LNCaP clone FGC (cell line): ENCODE measurements around the gene WDR46.

Experiments used
- DNase-seq: peaks from one replicate; pipeline ENCODE4 v3.0.0-alpha.2; 2011; ENCODE audit warnings: low read depth
- H3K4me3 ChIP-seq: 2 replicates; pipeline ENCODE4 v1.5.1; 2011; ENCODE audit warnings: mild to moderate bottlenecking, low read depth, low read length, control low read depth
- TF ChIP-seq, protein P1 (sequence below): IDR thresholded peaks from 2 replicates; pipeline ENCODE4 v1.5.1; 2012; ENCODE audit warnings: mild to moderate bottlenecking; ENCODE audit not compliant: control insufficient read depth, insufficient read depth; ENCODE audit errors: extremely low read depth

WDR46 gene, protein sequence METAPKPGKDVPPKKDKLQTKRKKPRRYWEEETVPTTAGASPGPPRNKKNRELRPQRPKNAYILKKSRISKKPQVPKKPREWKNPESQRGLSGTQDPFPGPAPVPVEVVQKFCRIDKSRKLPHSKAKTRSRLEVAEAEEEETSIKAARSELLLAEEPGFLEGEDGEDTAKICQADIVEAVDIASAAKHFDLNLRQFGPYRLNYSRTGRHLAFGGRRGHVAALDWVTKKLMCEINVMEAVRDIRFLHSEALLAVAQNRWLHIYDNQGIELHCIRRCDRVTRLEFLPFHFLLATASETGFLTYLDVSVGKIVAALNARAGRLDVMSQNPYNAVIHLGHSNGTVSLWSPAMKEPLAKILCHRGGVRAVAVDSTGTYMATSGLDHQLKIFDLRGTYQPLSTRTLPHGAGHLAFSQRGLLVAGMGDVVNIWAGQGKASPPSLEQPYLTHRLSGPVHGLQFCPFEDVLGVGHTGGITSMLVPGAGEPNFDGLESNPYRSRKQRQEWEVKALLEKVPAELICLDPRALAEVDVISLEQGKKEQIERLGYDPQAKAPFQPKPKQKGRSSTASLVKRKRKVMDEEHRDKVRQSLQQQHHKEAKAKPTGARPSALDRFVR

DNA sequence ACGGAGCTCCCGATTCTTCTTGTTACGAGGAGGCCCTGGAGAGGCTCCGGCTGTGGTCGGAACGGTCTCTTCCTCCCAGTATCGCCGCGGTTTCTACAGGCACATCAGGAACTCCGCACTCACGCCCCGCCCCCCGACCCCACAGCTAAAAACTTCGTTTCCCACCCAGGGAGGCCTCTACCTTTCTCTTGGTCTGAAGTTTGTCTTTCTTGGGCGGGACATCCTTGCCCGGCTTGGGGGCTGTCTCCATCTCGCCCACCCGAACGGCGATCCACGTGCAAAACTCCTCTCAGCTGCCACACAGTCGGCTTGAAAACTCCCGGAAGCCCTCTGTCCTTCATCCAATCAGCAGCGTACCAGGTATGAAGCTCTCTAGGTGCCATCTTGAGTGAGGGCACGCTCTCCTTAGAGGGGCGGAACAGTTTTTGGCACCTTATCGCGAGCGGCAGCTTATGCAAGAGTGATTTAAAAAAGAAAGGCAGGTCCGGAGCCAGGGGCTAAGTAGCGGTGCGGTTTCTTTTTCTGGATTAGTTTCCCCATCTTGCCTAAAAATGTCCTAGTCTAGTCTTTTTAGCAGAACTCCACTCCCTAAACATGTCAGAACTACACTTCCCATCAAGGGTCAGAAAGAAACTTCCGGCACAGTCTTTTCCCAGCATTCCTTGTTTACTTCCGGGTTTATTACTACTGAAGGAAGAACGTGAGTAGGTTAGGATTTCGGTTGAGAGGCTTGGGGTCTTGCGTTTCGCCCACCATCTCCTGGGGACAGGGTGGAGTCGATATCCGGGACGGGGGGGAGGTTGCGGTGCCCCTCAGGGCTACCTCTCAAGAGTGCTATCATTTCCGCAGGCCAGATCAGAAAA is at the start of gene WDR46, which contains the start of gene PFDN6:
Gene WDR46 (minus strand): TSS at position 319 of the 863 bp plus-strand sequence. CDS start 69 bp downstream, at position 250.
Gene PFDN6 (plus strand): TSS at position 681 of the 863 bp plus-strand sequence. CDS start 256 bp downstream, outside the sequence.
- peak within 1 kb of the TSS; percentile 100 for H3K4me3 ChIP-seq
- peak; percentile 79 for DNase-seq
- TF ChIP-seq, protein P1, sequence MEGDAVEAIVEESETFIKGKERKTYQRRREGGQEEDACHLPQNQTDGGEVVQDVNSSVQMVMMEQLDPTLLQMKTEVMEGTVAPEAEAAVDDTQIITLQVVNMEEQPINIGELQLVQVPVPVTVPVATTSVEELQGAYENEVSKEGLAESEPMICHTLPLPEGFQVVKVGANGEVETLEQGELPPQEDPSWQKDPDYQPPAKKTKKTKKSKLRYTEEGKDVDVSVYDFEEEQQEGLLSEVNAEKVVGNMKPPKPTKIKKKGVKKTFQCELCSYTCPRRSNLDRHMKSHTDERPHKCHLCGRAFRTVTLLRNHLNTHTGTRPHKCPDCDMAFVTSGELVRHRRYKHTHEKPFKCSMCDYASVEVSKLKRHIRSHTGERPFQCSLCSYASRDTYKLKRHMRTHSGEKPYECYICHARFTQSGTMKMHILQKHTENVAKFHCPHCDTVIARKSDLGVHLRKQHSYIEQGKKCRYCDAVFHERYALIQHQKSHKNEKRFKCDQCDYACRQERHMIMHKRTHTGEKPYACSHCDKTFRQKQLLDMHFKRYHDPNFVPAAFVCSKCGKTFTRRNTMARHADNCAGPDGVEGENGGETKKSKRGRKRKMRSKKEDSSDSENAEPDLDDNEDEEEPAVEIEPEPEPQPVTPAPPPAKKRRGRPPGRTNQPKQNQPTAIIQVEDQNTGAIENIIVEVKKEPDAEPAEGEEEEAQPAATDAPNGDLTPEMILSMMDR: no peak

DNA sequence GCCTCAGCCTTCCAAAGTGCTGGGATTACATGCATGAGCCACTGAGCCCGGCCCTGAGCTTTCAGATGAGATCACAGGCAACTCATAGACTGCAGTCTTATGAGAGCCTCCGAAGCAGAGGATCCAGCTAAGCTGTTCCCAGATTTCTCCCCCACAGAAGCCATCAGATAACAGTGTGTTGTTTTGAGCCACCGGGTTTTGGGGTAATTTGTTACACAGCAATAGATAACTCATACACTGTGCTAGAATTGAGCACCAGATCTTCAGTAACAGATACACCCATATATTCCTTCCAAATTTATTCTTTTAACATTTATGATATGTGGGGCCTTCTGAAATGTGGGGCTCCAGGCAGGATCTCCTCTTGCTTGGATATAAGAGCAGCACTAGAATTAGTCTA is 47.5 kb upstream of the WDR46 start:
- no peak for DNase-seq
- TF ChIP-seq, protein P1: no peak
- H3K4me3 ChIP-seq: no peak overlapping the region

DNA sequence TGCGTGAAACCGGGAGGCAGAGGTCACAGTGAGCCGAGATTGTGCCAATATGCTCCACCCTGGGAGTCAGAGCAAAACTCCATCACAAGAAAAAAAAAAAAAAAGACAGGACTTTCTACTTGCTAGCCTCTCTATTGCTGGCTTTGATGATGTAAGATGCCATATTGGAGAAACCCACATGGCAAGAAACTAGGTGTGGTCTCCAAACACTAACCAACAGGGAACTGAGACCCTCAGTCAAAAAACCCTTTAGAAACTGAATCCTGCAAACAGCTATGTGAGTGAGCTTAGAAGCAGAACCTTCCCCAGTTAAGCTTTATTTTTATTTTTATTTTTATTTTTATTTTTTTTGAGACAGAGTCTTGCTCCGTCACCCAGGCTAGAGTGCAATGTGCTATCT is 46.9 kb upstream of the WDR46 start:
- DNase-seq: no peak
- TF ChIP-seq, protein P1: no peak
- H3K4me3 ChIP-seq: no peak overlapping the region

DNA sequence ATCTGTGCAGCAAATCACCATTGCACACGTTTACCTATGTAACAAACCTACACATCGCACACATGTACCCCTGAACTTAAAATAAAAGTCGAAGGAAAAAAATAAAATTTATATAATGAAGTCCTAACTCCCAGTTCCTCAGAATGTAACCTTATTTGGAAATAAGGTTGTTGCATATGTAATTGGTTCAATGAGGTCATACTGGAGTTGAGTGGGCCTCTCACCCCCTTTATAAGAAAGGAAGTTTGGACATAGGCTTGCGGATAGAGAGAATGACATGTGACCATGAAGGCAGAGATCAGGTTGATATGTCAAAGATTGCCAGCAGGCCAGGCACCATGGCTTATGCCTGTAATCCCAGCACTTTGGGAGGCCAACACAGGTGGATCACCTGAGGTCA is 44.6 kb upstream of the WDR46 start:
- DNase-seq: no peak
- no peak overlapping the region for H3K4me3 ChIP-seq
- TF ChIP-seq, protein P1: no peak

DNA sequence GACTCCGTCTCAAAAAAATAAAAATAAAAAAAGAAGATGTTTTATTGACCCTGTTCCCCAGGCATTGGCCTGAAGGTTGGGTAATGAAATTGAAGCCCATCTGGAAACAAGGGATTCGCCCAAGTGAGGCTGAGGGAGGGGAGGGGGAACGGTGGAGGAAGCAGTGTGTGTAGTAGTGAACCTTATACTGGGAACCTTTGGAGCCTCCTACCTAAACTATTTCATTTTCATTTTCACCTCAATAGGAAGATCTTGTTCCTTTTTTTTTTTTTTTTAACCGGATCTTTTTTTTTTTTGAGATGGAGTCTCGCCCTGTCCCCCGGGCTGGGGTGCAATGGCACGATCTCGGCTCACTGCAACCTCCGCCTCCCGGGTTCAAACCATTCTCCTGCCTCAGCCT is 41.7 kb upstream of the WDR46 start:
- TF ChIP-seq, protein P1: no peak
- DNase-seq: no peak
- H3K4me3 ChIP-seq: no peak overlapping the region

DNA sequence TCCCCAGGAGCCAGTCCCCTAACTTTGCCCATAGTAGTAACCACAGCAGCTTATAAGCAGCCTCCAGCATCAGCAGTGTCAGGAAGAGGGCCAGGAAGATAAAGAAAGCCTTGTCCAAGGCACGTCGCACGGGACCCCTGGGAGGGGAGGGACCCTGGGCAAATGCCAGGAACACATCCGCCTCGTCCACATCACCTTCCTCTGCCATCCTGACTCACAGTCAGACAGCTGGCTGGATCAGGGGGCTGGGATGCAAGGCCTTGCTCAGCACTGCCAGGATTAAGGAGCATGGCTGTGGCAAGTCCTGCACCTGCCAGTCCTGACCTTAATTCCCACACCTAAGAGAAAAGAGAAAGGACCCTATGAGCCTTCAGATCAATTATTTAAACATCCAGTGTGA is 40.0 kb upstream of the WDR46 start:
- no peak for DNase-seq
- TF ChIP-seq, protein P1: no peak
- H3K4me3 ChIP-seq: no peak overlapping the region
